Osteocyte (in vitro differentiated cells): ENCODE results near the gene GRIK2. TPM values are rescaled to one million over a fixed set of nuclear protein-coding genes. Genes with fewer than 3 reads are reported as not detected.

Experiments
- DNase-seq: peaks from one replicate; pipeline ENCODE4 v3.0.0; 2021; ENCODE audit warnings: mixed read lengths; ENCODE audit not compliant: unreplicated experiment; ENCODE audit errors: extremely low spot score
- H3K27ac Mint-ChIP-seq: one replicate; pipeline ENCODE4 v1.8.0; 2021; ENCODE audit warnings: mild to moderate bottlenecking, mixed read lengths; ENCODE audit not compliant: unreplicated experiment
- H3K27me3 Mint-ChIP-seq: one replicate; pipeline ENCODE4 v1.8.0; 2021; ENCODE audit warnings: mixed read lengths; ENCODE audit not compliant: unreplicated experiment
- H3K36me3 Mint-ChIP-seq: one replicate; pipeline ENCODE4 v1.8.0; 2021; ENCODE audit warnings: mixed read lengths; ENCODE audit not compliant: unreplicated experiment
- H3K4me1 Mint-ChIP-seq: one replicate; pipeline ENCODE4 v1.8.0; 2021; ENCODE audit warnings: mixed read lengths; ENCODE audit not compliant: unreplicated experiment
- H3K4me3 Mint-ChIP-seq: one replicate; pipeline ENCODE4 v1.8.0; 2021; ENCODE audit warnings: mild to moderate bottlenecking, moderate library complexity, mixed read lengths; ENCODE audit not compliant: unreplicated experiment
- H3K9me3 Mint-ChIP-seq: one replicate; pipeline ENCODE4 v1.8.0; 2021; ENCODE audit warnings: mixed read lengths; ENCODE audit not compliant: unreplicated experiment
- CTCF ChIP-seq: fragments of 200-600 bp; sonication (generic); IDR thresholded peaks from 2 replicates; pipeline ENCODE4 v1.5.0; 2021; ENCODE audit warnings: antibody characterized with exemption, mild to moderate bottlenecking, moderate library complexity
- total RNA-seq: library from RNA; stranded (reverse); gene quantifications from 2 replicates; pipeline ENCODE4 v1.2.1, GENCODE V29; 2021

The GRIK2 gene
- total RNA-seq, 1 donor from 2014 or later = 7.1 TPM

- Mint-ChIP-seq H3K36me3 (no peaks in the 10 kb centered on the region), H3K4me3 (no peak overlapping the region), H3K27ac (peak overlapping the region; percentile 28), H3K9me3 (peaks cover 8% of the 10 kb centered on the region), H3K27me3 (no peaks in the 10 kb centered on the region), H3K4me1 (peaks cover 21% of the 10 kb centered on the region)
- TF ChIP-seq CTCF = no peak
- no peak for DNase-seq
These were observed 337.4 kb downstream of the GRIK2 start for GRCh38 chr6:101730954-101731353.

DNA sequence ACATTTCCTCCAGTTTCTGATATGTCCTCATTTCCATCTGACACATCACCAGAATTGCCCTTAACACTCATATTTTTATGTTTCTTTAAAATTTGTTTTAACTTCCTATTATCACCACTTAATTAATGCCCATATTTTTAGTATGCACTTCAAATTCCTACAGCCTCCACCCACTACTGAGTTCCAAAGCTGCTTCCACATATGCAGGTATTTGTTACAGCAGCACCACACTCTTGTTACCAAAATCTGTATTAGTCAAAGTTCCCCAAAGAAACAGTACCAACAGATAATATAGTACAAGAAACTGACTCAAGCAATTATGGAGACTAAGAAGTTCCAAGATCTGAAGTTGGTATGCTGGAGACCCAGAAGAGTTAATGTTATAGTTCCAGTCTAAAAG is 340.4 kb downstream of the GRIK2 start:
- H3K4me3 Mint-ChIP-seq = no peak overlapping the region
- no peak overlapping the region for H3K27ac Mint-ChIP-seq
- H3K27me3 Mint-ChIP-seq = no peaks in the 10 kb centered on the region
- no peak for TF ChIP-seq CTCF
- H3K4me1 Mint-ChIP-seq = peaks cover 21% of the 10 kb centered on the region
- no peak for DNase-seq
- H3K9me3 Mint-ChIP-seq = peaks cover 18% of the 10 kb centered on the region
- no peaks in the 10 kb centered on the region for H3K36me3 Mint-ChIP-seq

DNA sequence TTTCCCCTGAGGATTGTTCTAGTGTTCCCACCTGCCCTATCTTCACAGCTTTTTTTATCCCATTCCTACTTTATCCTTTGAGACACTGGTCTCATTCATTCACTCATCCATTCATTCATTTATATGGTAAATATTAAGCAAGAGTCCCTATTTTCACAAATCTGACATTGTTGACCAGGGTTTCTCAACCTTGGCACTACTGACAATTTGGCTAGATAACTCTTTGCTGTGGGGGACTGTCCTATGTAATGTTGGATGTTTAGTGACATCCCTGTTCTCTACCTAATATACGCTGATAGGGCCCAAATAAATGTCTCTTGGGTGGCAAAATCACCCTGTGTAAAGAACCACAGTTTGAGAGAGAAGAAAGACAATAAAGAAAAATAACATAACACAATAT is 345.0 kb downstream of the GRIK2 start:
- Mint-ChIP-seq H3K36me3 (no peaks in the 10 kb centered on the region), H3K27ac (no peak overlapping the region), H3K27me3 (no peaks in the 10 kb centered on the region), H3K9me3 (peaks cover 18% of the 10 kb centered on the region), H3K4me1 (no peaks in the 10 kb centered on the region), H3K4me3 (no peak overlapping the region)
- TF ChIP-seq CTCF = no peak
- no peak for DNase-seq

DNA sequence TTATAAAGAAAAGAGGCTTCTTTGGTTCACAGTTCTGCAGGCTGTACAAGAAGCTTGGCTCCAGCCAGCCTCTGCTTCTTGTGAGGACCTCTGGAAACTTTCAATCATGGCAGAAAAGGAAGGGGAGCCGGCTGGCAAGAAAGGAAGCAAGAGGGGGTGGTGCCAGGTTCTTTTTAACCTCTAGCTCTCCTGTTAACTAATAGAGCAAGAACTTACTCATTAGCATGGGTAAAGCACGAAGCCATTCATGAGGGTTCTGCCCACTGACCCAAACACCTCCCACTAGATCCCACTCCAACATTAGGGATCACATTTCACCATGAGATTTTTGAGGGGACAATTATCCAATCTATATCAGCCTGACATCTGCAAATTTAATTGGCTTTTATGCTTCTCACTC is 347.1 kb downstream of the GRIK2 start:
- Mint-ChIP-seq H3K36me3 (no peaks in the 10 kb centered on the region), H3K27ac (no peak overlapping the region), H3K4me3 (no peak overlapping the region), H3K27me3 (no peaks in the 10 kb centered on the region), H3K4me1 (no peaks in the 10 kb centered on the region), H3K9me3 (peaks cover 10% of the 10 kb centered on the region)
- no peak for DNase-seq
- no peak for TF ChIP-seq CTCF

DNA sequence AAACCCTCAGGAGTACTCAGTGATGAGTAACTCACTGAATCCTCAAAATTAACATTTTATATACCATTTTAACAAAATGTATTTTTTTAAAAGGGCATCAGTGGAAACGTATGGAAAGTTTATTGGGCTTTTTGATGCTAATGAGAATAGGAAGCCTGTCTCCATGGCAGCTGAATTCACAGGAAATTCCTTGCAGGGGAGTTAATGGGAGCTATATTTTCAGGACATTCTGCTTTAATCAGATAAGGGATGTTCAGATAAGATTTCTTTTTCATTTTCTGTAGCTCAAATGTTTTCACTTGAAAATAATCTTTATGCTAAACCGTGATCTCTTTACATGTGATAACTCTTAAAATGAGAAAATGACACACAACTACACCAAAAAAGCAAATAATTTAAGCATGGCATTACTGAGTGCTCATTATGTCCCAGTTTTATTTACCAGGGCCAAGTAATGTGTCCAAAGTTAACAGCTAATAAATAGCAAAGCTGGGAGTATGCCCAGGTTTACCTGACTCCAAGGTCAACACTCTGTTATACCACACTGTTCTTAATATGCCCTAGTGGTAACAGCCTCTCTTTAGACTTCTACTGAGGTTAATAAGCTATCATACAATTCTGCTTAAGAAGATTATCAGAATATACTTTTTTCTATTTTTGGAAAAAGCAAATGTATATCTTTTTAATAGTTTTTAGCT is 348.1 kb downstream of the GRIK2 start:
- Mint-ChIP-seq H3K9me3 (peaks cover 10% of the 10 kb centered on the region), H3K27ac (no peak overlapping the region), H3K4me1 (no peaks in the 10 kb centered on the region), H3K4me3 (no peak overlapping the region), H3K27me3 (no peaks in the 10 kb centered on the region), H3K36me3 (no peaks in the 10 kb centered on the region)
- TF ChIP-seq CTCF = no peak
- no peak for DNase-seq
